Heart left ventricle (tissue), 16 donors: ENCODE results near the gene HERC2. TPM values are rescaled to one million over a fixed set of nuclear protein-coding genes. Genes with fewer than 3 reads are reported as not detected.
A peak's percentile ranks its signal among the peaks of the same experiment; 100 is the strongest.
"Not testable (repeated sequence)": the region's sequence is repeated elsewhere in the genome, so short reads cannot be mapped to it uniquely, and the experiment has no call there.

ENCODE experiments used
- ATAC-seq, 4 donors: fragments of 200-7000 bp; cut with Tn5 transposase; one replicate each; pipeline ENCODE4 v1.9.1; 2020 to 2022; ENCODE audit warnings: moderate library complexity in 4 of 4, mild to moderate bottlenecking in 3 of 4, moderate number of reproducible peaks in 1 of 4
- DNase-seq, 5 donors: peaks; one replicate each; pipeline ENCODE4 v3.0.0-alpha.2; 2020
- H3K27ac ChIP-seq, 12 donors: fragments of 200-600 bp; sonication (generic) in 4 of 12; one replicate each; pipeline versions ENCODE4 v1.5.0 to v1.8.0; 2016 to 2022; ENCODE audit warnings: mild to moderate bottlenecking in 2 of 12
- H3K27me3 ChIP-seq, 9 donors: fragments of 200-600 bp; sonication (generic) in 2 of 9; one replicate each; pipeline versions ENCODE4 v1.5.1 to v1.8.0; 2016 to 2022; ENCODE audit warnings: mild to moderate bottlenecking in 3 of 9
- H3K36me3 ChIP-seq, 9 donors: fragments of 200-600 bp; sonication (generic) in 2 of 9; one replicate each; pipeline versions ENCODE4 v1.5.0 to v1.8.0; 2018 to 2022; ENCODE audit warnings: mild to moderate bottlenecking in 2 of 9
- H3K4me1 ChIP-seq, 12 donors: fragments of 200-600 bp; sonication (generic) in 4 of 12; one replicate each; pipeline versions ENCODE4 v1.5.0 to v1.8.0; 2016 to 2022; ENCODE audit warnings: mild to moderate bottlenecking in 3 of 12
- H3K4me3 ChIP-seq, 12 donors: fragments of 200-600 bp; sonication (generic) in 4 of 12; one replicate each; pipeline versions ENCODE4 v1.5.0 to v1.8.0; 2017 to 2022; ENCODE audit warnings: mild to moderate bottlenecking in 9 of 12, moderate library complexity in 4 of 12
- H3K9me3 ChIP-seq, 12 donors: fragments of 200-600 bp; sonication (generic) in 4 of 12; one replicate each; pipeline versions ENCODE4 v1.5.0 to v1.8.0; 2016 to 2022; ENCODE audit warnings: mild to moderate bottlenecking in 1 of 12
- CTCF ChIP-seq, 12 donors: fragments of 200-600 bp; sonication (generic) in 4 of 12; IDR thresholded peaks; one replicate each; pipeline versions ENCODE4 v1.5.0 to v1.8.0; 2018 to 2022; ENCODE audit warnings: antibody characterized with exemption in 12 of 12, mild to moderate bottlenecking in 5 of 12
- POLR2A ChIP-seq, 2 donors: fragments of 450-650 bp; IDR thresholded peaks; one replicate each; pipeline ENCODE4 v1.6.1; 2017; ENCODE audit warnings: antibody characterized with exemption in 2 of 2, mild to moderate bottlenecking in 2 of 2, moderate library complexity in 2 of 2
- WGBS, 4 donors: extraction: QIAGEN DNeasy Blood & Tissue Kit in 2 of 4; methylation state at CpG; one replicate each; pipeline versions ENCODE4 v1.1.5 to v1.1.7; 2013 to 2018; 5-methylcytosine and 5-hydroxymethylcytosine counted together
- intact Hi-C, 10 donors: fragments of 100-400 bp; cut with DNase I; formaldehyde crosslinking; loops; one replicate each; pipeline versions ENCODE4 v1.11.1 to v1.14.2; 2022
- polyA plus RNA-seq, 2 donors: library from polyadenylated mRNA; stranded (reverse); fragments of 200-250 nt; gene quantifications; one replicate each; pipeline ENCODE4 v1.2.3, GENCODE V29; 2013
- total RNA-seq, 9 donors: library from RNA; depleted of rRNA in 2 of 9; stranded (reverse); fragments of >200 nt in 2 of 9; fragmentation: NEBNext Ultra II Directional in 3 of 9; extraction: Animal tissue kit (Norgen Biotek cat#: 25700) in 3 of 9; gene quantifications; one replicate each; pipeline versions ENCODE4 v1.1.0 to v1.2.4, GENCODE V29; 2016 to 2023
- donor health status: ischemic (EF 13 %, LVEDD 7.1; RV severe dilation, severe dysfunction).
- donor health status: healthy with polysubstance abuse.
- donor health status: DM: no; HTN: yes; CAD: no.
- donor health status: DM: no; HTN: no; CAD: no.
- donor health status: ischemic (EF 25% LVEDD 6.9; RV normal size, moderate dysfunction).
- donor health status: ischemic (EF 25% LVEDD 5.7; RV mildly dilated, moderate dysfunction).
- donor health status: healthy.
- donor health status: DM: yes; HTN: yes; CAD: no.
- donor health status: ischemic (EF 35%, LVEDD 5.7; RV mildly dilated, moderate dysfunction).
- donor health status: nonischemic (EF 11% LVEDD 7.7; RV severe dilation, severe dysfunction).
- donor health status: DM: yes; HTN: yes; CAD: no.
- donor health status: PGD.
- donor health status: ischemic (EF 29% LVEDD 5.4; RV normal size, mild dysfunction).
- donor health status: nonischemic (EF 23%, LVEDD 6.1; RV moderate dilation, normal function).

HERC2 gene
- total and polyA plus RNA-seq, 11 donors: 25.9 to 70.5 (median 59.0) TPM

DNA sequence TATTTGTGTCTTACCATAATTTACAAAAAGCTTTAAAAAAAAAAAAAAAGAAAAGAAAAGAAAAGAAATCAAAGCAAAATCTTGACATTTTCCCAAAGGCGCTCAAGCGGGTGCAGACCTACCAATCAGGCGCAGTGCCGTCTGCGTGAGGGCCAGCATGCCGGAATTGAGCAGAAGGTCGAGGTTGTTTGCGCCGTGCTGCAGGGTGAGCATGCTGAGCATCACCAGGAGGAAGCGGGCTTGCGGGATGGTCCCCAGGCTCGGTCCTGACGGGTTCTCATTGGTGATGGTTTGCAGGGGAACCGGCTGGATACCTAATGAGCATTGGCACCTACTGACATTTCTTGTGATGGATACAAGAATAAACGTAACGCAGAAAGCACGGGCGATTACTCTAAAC lies 93.9 kb downstream of the HERC2 start:
- 95 to 98% (median 97%) methylated on average over 18 of the region's 18 CpGs for WGBS, 4 donors
- Histone ChIP-seq H3K9me3 (peaks cover 0 to 3% (median 0%) of the 10 kb centered on the region in 12 donors), H3K27ac (no peak overlapping the region), H3K27me3 (no peaks in the 10 kb centered on the region), H3K4me3 (no peak overlapping the region), H3K4me1 (peaks cover 0 to 5% (median 0%) of the 10 kb centered on the region in 12 donors), H3K36me3 (peaks cover 0 to 84% (median 55%) of the 10 kb centered on the region in 9 donors)
- ATAC-seq (no peak), DNase-seq (no peak)
- intact Hi-C loops: loop anchor here in 1 of 10 donors (10.0 kb wide), 1 partner anchor 63 kb away; no protein-coding TSS in a partner anchor
- TF ChIP-seq POLR2A (IDR thresholded peaks at IDR 0.05) (no peak), CTCF (IDR thresholded peaks at IDR 0.05) (no peak)

GRCh38 chr15:28227303-28227702 lies 94.7 kb downstream of the HERC2 start:
- ATAC-seq, H3K4me3 ChIP-seq, H3K9me3 ChIP-seq, H3K27ac ChIP-seq, DNase-seq, H3K4me1 ChIP-seq, H3K27me3 ChIP-seq: not testable (repeated sequence)
- peaks cover 0 to 83% (median 48%) of the 10 kb centered on the region in 9 donors for H3K36me3 ChIP-seq
- peak in 6 of 12 donors; percentile 10 to 52 (median 42) for TF ChIP-seq CTCF (IDR thresholded peaks at IDR 0.05)
- 18 to 38% (median 29%) methylated on average over 1 of the region's 1 CpG for WGBS, 4 donors
- intact Hi-C loops: loop anchor here in 1 of 10 donors (10.0 kb wide), 1 partner anchor 63 kb away; no protein-coding TSS in a partner anchor

DNA sequence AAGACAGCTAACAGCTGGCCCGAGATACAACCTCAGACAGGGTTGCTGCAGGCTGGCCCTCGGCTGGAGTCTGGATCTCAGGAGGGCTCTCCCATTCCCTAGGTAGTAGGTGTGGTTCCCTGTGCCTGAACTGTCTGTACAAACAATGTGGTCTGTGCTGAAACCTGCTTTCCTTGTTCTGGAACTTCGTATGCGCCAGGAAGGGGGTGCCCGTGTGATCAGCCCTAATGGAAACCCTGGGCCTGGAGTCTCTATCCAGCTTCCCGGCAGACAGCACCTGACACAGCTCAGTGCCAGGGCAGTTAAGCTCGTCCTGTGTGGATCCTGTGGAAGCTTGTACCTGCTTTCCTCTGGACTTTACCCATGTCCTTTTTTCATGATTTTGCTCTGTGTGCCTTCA lies 99.4 kb downstream of the HERC2 start:
- intact Hi-C loops: loop anchor here in 1 of 10 donors (10.0 kb wide), 1 partner anchor 58 kb away; no protein-coding TSS in a partner anchor
- H3K27ac ChIP-seq, H3K9me3 ChIP-seq, H3K27me3 ChIP-seq, H3K4me1 ChIP-seq, H3K4me3 ChIP-seq, ATAC-seq, DNase-seq: not testable (repeated sequence)
- 56 to 84% (median 81%) methylated on average over 7 of the region's 7 CpGs for WGBS, 4 donors
- H3K36me3 ChIP-seq: peaks cover 4 to 80% (median 39%) of the 10 kb centered on the region in 9 donors

GRCh38 chr15:28221696-28222095 lies 100.3 kb downstream of the HERC2 start:
- WGBS, 4 donors: 82 to 88% (median 84%) methylated on average over 4 of the region's 4 CpGs
- not testable (repeated sequence) for H3K27ac ChIP-seq, H3K4me1 ChIP-seq, H3K9me3 ChIP-seq, DNase-seq, H3K27me3 ChIP-seq, H3K4me3 ChIP-seq, ATAC-seq
- peaks cover 4 to 78% (median 35%) of the 10 kb centered on the region in 9 donors for H3K36me3 ChIP-seq
- intact Hi-C loops: loop anchor here in 1 of 10 donors (10.0 kb wide), 1 partner anchor 57 kb away; no protein-coding TSS in a partner anchor

- no peaks in the 10 kb centered on the region for H3K27me3 ChIP-seq
- DNase-seq: no peak
Observed at GRCh38 chr15:28219116-28219515, 102.9 kb downstream of the HERC2 start.

GRCh38 chr15:28216946-28217546 lies 104.9 kb downstream of the HERC2 start:
- DNase-seq, H3K4me1 ChIP-seq, ATAC-seq, H3K9me3 ChIP-seq, H3K27ac ChIP-seq, H3K4me3 ChIP-seq, H3K27me3 ChIP-seq: not testable (repeated sequence)
- peaks cover 4 to 78% (median 52%) of the 10 kb centered on the region in 9 donors for H3K36me3 ChIP-seq
- 94 to 97% (median 96%) methylated on average over 14 of the region's 14 CpGs for WGBS, 4 donors
- intact Hi-C loops: loop anchor here in 1 of 10 donors (5.0 kb wide), 1 partner anchor 35 kb away; no protein-coding TSS in a partner anchor

More at GRCh38 chr15:28219116-28219515, 102.9 kb downstream of the HERC2 start:
- TF ChIP-seq POLR2A (IDR thresholded peaks at IDR 0.05) (no peak), CTCF (IDR thresholded peaks at IDR 0.05) (no peak)
- Histone ChIP-seq H3K4me3 (no peak overlapping the region), H3K27ac (no peak overlapping the region), H3K4me1 (no peaks in the 10 kb centered on the region), H3K36me3 (peaks cover 4 to 73% (median 45%) of the 10 kb centered on the region in 9 donors), H3K9me3 (no peaks in the 10 kb centered on the region)
- intact Hi-C loops: loop anchor here in 1 of 10 donors (5.0 kb wide), 1 partner anchor 37 kb away; no protein-coding TSS in a partner anchor
- 91 to 92% (median 92%) methylated on average over 9 to 10 of the region's 10 CpGs for WGBS, 4 donors
- no peak for ATAC-seq
